Endodermal cell (in vitro differentiated cells): ENCODE measurements around the gene MOXD1. TPM values are rescaled to one million over a fixed set of nuclear protein-coding genes. Genes with fewer than 3 reads are reported as not detected.

ENCODE experiments used
- DNase-seq: peaks from one replicate; pipeline ENCODE4 v3.0.0-alpha.2; 2017
- H3K27ac ChIP-seq: 2 replicates; pipeline ENCODE4 v1.5.1; 2013; ENCODE audit warnings: mild to moderate bottlenecking, low read depth, low read length, moderate library complexity
- H3K27me3 ChIP-seq: 2 replicates; pipeline ENCODE4 v1.6.1; 2013; ENCODE audit warnings: mild to moderate bottlenecking, low read length, moderate library complexity; ENCODE audit not compliant: insufficient read depth, control insufficient read depth, poor library complexity, severe bottlenecking
- H3K36me3 ChIP-seq: 2 replicates; pipeline ENCODE4 v1.7.0; 2013; ENCODE audit warnings: mild to moderate bottlenecking, low read length, moderate library complexity; ENCODE audit not compliant: control insufficient read depth, insufficient read depth
- H3K4me1 ChIP-seq: one replicate; pipeline ENCODE4 v1.7.0; 2013; ENCODE audit warnings: low read length; ENCODE audit not compliant: control insufficient read depth, insufficient read depth
- H3K4me3 ChIP-seq: 2 replicates; pipeline ENCODE4 v1.5.1; 2013; ENCODE audit warnings: mild to moderate bottlenecking, low read length, moderate library complexity
- H3K9ac ChIP-seq: 2 replicates; pipeline ENCODE4 v1.6.1; 2013; ENCODE audit warnings: mild to moderate bottlenecking, low read length, moderate library complexity; ENCODE audit not compliant: poor library complexity, severe bottlenecking; ENCODE audit errors: extremely low read depth
- H3K9me3 ChIP-seq: 2 replicates; pipeline ENCODE4 v1.6.1; 2013; ENCODE audit warnings: mild to moderate bottlenecking, low read length, moderate library complexity; ENCODE audit not compliant: control insufficient read depth
- H3K27ac Mint-ChIP-seq: 2 replicates; pipeline ENCODE4 v1.8.0; 2020; ENCODE audit warnings: mixed read lengths
- H3K27me3 Mint-ChIP-seq: 2 replicates; pipeline ENCODE4 v1.8.0; 2021; ENCODE audit warnings: mild to moderate bottlenecking, mixed read lengths; ENCODE audit not compliant: insufficient read depth
- H3K36me3 Mint-ChIP-seq: 2 replicates; pipeline ENCODE4 v1.8.0; 2020; ENCODE audit warnings: low read depth, mixed read lengths
- H3K4me1 Mint-ChIP-seq: 2 replicates; pipeline ENCODE4 v1.8.0; 2020; ENCODE audit warnings: mixed read lengths
- H3K4me3 Mint-ChIP-seq: 2 replicates; pipeline ENCODE4 v1.8.0; 2020; ENCODE audit warnings: mild to moderate bottlenecking, moderate library complexity, mixed read lengths
- H3K9me3 Mint-ChIP-seq: 2 replicates; pipeline ENCODE4 v1.8.0; 2020; ENCODE audit warnings: mild to moderate bottlenecking, mixed read lengths
- WGBS, 2 experiments: methylation state at CpG; one replicate each; pipeline versions ENCODE4 v1.1.5 to v1.1.7; 2013; ENCODE audit warnings: missing lambda C conversion rate in 2 of 2, mixed read lengths in 1 of 2; ENCODE audit not compliant: insufficient coverage in 1 of 2, insufficient read length in 1 of 2; 5-methylcytosine and 5-hydroxymethylcytosine counted together
- total RNA-seq, 2 donors: library from RNA; stranded (reverse); fragmentation: NEBNext Ultra II Directional in 1 of 2; extraction: Animal tissue kit (Norgen Biotek cat#: 25700) in 1 of 2; gene quantifications; 2 replicates in 1 of 2; 3 replicates in 1 of 2; pipeline ENCODE4 v1.2.1, GENCODE V29; 2021
- TF ChIP-seq, protein P1 (sequence below): fragments of 200-600 bp; sonication (generic); conservative IDR thresholded peaks from 2 replicates; pipeline ENCODE4 v1.5.0; 2021; ENCODE audit warnings: antibody characterized with exemption, mild to moderate bottlenecking

MOXD1 gene
- total RNA-seq, 2 donors from 2014 or later = 1.3 to 3.2 TPM

DNA sequence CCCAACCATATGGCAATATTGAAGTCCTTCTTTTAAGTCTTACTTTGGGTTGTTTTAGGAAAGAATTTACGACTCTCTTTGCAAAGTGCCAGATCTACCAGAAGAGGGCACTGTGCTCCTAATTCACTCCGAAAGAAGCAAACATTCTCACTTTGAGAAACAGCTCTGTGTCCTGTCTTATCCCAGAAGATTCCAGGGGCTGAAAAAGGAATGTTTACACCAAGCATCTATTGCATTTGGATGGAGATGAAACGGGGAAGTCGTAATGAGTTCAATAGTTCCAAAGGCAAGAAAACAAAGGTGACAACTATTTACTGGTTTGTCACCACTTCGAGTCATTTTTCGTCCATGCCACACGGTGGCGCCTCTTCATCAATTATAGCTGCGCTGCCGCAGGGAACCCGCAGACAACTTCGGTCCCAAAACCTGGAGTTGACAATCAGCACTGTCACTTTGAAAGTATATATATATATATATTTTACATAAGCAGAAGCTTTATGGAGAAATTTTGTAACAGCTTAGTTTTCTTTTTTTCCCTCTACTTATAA lies 121.6 kb downstream of the MOXD1 start:
- DNase-seq = peak; percentile 86
- no peaks in the 10 kb centered on the region for H3K36me3 Mint-ChIP-seq
- no peaks in the 10 kb centered on the region for H3K27me3 ChIP-seq
- WGBS, 2 experiments = 0% methylated on average over 3 to 12 of the region's 12 CpGs
- H3K27me3 Mint-ChIP-seq = peaks cover 10% of the 10 kb centered on the region
- H3K9ac ChIP-seq = peak overlapping the region; percentile 44
- TF ChIP-seq, protein P1, sequence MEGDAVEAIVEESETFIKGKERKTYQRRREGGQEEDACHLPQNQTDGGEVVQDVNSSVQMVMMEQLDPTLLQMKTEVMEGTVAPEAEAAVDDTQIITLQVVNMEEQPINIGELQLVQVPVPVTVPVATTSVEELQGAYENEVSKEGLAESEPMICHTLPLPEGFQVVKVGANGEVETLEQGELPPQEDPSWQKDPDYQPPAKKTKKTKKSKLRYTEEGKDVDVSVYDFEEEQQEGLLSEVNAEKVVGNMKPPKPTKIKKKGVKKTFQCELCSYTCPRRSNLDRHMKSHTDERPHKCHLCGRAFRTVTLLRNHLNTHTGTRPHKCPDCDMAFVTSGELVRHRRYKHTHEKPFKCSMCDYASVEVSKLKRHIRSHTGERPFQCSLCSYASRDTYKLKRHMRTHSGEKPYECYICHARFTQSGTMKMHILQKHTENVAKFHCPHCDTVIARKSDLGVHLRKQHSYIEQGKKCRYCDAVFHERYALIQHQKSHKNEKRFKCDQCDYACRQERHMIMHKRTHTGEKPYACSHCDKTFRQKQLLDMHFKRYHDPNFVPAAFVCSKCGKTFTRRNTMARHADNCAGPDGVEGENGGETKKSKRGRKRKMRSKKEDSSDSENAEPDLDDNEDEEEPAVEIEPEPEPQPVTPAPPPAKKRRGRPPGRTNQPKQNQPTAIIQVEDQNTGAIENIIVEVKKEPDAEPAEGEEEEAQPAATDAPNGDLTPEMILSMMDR = peak; percentile 99
- no peaks in the 10 kb centered on the region for H3K4me1 Mint-ChIP-seq
- H3K4me3 ChIP-seq = peak overlapping the region; percentile 85
- H3K36me3 ChIP-seq = no peaks in the 10 kb centered on the region
- H3K9me3 ChIP-seq = no peaks in the 10 kb centered on the region
- peak overlapping the region; percentile 78 for H3K27ac Mint-ChIP-seq
- peak overlapping the region; percentile 48 for H3K4me3 Mint-ChIP-seq
- H3K27ac ChIP-seq = no peak overlapping the region
- no peaks in the 10 kb centered on the region for H3K4me1 ChIP-seq
- H3K9me3 Mint-ChIP-seq = no peaks in the 10 kb centered on the region

DNA sequence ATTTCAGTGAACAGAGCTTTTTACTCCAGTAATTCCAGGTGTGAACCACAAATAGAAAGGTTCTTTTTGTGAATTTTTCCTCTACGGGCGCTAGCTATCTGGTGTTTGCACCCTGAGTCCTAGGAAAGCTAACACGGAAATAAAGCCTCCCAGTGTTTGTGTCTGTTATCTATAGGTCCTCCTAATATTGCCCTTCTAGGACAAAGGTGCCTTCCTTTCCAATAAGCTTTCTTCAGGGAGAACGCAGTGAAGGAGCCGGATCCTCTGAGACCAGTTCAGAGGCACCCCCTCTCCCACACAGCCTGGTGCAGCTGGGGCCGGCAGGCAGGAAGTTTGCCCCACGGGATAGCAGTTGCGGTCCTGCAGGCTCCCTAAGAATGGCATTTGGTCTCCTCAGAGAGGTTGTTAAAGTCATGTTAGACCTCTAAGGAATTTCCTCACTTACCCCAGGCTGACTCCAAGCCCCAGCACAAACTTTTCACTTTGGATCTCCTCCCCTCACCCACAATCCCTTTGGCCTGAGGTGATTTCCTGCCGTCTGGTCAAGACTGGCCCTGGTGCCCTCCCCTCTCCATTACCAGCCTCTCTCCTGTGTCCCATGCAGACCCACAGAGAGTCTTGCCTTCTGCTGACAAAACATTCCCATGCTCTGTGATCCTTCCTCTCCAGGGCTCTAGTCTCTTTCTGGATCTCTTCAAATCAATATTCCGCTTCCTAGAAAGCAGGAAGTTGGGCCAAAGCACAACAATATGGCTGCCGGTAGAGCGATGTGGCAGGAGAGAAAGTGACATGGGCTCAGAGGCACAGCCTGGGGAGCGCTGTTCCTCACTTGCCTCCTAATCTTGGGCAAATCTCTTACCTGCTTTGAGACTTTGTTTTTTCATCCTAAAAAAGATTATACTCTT lies 126.0 kb downstream of the MOXD1 start:
- Mint-ChIP-seq H3K36me3 (no peaks in the 10 kb centered on the region), H3K9me3 (no peaks in the 10 kb centered on the region), H3K4me1 (no peaks in the 10 kb centered on the region), H3K27me3 (peaks cover 7% of the 10 kb centered on the region), H3K27ac (peak overlapping the region; percentile 7), H3K4me3 (no peak overlapping the region)
- no peak overlapping the region for H3K9ac ChIP-seq
- no peak overlapping the region for H3K27ac ChIP-seq
- no peaks in the 10 kb centered on the region for H3K4me1 ChIP-seq
- no peaks in the 10 kb centered on the region for H3K9me3 ChIP-seq
- H3K4me3 ChIP-seq = no peak overlapping the region
- TF ChIP-seq, protein P1 = no peak
- no peaks in the 10 kb centered on the region for H3K36me3 ChIP-seq
- WGBS, 2 experiments = 90 to 97% methylated on average over 5 to 13 of the region's 13 CpGs
- no peaks in the 10 kb centered on the region for H3K27me3 ChIP-seq
- peak; percentile 68 for DNase-seq

DNA sequence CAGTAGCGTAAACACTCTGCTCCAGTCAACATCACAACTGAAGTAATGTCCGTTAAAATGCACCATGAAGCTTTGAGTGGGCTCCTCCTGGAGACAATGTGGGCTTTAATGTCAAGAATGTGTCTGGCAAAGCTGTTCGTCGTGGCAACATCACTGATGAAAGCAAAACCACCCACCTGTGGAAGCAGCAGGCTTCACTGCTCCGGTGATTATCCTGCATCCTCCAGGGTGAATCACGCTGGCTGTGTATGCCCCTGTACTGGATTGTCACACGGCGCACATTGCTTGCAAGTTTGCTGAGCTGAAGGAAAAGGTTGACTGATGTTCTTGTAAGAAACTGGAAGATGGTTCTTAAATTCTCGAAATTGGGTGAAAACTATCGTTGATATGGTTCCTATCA lies 128.5 kb downstream of the MOXD1 start:
- no peaks in the 10 kb centered on the region for H3K36me3 Mint-ChIP-seq
- Histone ChIP-seq H3K36me3 (no peaks in the 10 kb centered on the region), H3K4me3 (no peak overlapping the region), H3K27ac (no peak overlapping the region), H3K27me3 (no peaks in the 10 kb centered on the region), H3K9me3 (no peaks in the 10 kb centered on the region), H3K4me1 (no peaks in the 10 kb centered on the region), H3K9ac (no peak overlapping the region)
- DNase-seq = no peak
- no peaks in the 10 kb centered on the region for H3K9me3 Mint-ChIP-seq
- H3K27ac Mint-ChIP-seq = no peak overlapping the region
- H3K27me3 Mint-ChIP-seq = peaks cover 7% of the 10 kb centered on the region
- 87 to 88% methylated on average over 8 to 10 of the region's 10 CpGs for WGBS, 2 experiments
- no peak overlapping the region for H3K4me3 Mint-ChIP-seq
- H3K4me1 Mint-ChIP-seq = no peaks in the 10 kb centered on the region
- TF ChIP-seq, protein P1 = no peak
